Mucosa of descending colon (tissue), 3 donors: ENCODE results near the gene LOXHD1. TPM values are rescaled to one million over a fixed set of nuclear protein-coding genes. Genes with fewer than 3 reads are reported as not detected.
A peak's percentile ranks its signal among the peaks of the same experiment; 100 is the strongest.

ENCODE experiments used
- ATAC-seq: fragments of 200-7000 bp; cut with Tn5 transposase; one replicate; pipeline ENCODE4 v1.9.1; 2020; ENCODE audit warnings: mild to moderate bottlenecking, moderate library complexity
- DNase-seq, 3 donors: peaks; one replicate each; pipeline ENCODE4 v3.0.0-alpha.2; 2020
- H3K36me3 ChIP-seq: fragments of 200-600 bp; one replicate; pipeline ENCODE4 v1.8.0; 2021; ENCODE audit warnings: low read depth, mild to moderate bottlenecking
- H3K4me1 ChIP-seq: fragments of 200-600 bp; one replicate; pipeline ENCODE4 v1.8.0; 2021; ENCODE audit warnings: low read depth, mild to moderate bottlenecking
- H3K4me3 ChIP-seq: fragments of 200-600 bp; one replicate; pipeline ENCODE4 v1.8.0; 2021; ENCODE audit warnings: mild to moderate bottlenecking
- H3K9me3 ChIP-seq: fragments of 200-600 bp; one replicate; pipeline ENCODE4 v1.8.0; 2021; ENCODE audit warnings: mild to moderate bottlenecking
- intact Hi-C, 2 donors: fragments of 100-400 bp; cut with DNase I in 1 of 2; cut with micrococcal nuclease in 1 of 2; formaldehyde crosslinking; loops; one replicate each; pipeline versions ENCODE4 v1.11.0 to v1.11.1; 2022; cut with DNase I, micrococcal nuclease
- total RNA-seq, 3 donors: library from RNA; stranded (reverse); fragmentation: NEBNext Ultra II Directional in 2 of 3; extraction: Animal tissue kit (Norgen Biotek cat#: 25700) in 2 of 3; gene quantifications; one replicate each; pipeline versions ENCODE4 v1.2.1 to v1.2.4, GENCODE V29; 2021 to 2023
- TF ChIP-seq, protein P1 (sequence below): fragments of 200-600 bp; IDR thresholded peaks from one replicate; pipeline ENCODE4 v1.8.0; 2022; ENCODE audit warnings: antibody characterized with exemption, mild to moderate bottlenecking
- donor health status: DM: no; HTN: no; CAD: no; lungs with moderate emphysema.
- donor health status: DM: no; HTN: no; CAD: no.
- donor health status: DM: no; HTN: yes; CAD: no.

The LOXHD1 gene
- total RNA-seq, 3 donors from 2014 or later = 0.06 TPM; not detected in 2

DNA sequence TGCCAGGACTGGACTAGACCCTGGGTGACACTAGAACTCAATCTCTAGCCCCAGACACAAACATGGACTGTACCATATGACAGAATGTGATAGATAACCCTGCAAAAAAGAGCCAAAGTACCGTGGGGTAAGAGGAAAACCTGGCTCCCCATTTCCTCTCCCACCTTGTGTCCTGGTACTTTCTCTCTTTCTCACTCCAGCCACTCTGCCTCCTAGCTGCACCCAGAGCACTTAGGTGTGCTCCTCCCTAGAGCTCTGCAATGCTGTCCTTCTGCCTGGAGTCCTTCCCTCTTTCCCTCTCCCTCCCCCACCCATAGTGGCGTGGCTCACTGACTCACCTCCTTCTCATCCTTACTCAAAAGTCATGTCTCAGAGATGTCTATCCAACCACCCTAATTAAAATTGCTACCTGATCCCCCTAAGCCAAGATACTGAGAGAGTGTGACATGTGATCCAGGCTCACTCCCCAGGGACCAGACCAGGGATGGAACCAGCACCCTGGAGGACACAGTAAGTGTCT is 171.3 kb downstream of the LOXHD1 start:
- ATAC-seq (no peak), DNase-seq (no peak)
- TF ChIP-seq, protein P1, sequence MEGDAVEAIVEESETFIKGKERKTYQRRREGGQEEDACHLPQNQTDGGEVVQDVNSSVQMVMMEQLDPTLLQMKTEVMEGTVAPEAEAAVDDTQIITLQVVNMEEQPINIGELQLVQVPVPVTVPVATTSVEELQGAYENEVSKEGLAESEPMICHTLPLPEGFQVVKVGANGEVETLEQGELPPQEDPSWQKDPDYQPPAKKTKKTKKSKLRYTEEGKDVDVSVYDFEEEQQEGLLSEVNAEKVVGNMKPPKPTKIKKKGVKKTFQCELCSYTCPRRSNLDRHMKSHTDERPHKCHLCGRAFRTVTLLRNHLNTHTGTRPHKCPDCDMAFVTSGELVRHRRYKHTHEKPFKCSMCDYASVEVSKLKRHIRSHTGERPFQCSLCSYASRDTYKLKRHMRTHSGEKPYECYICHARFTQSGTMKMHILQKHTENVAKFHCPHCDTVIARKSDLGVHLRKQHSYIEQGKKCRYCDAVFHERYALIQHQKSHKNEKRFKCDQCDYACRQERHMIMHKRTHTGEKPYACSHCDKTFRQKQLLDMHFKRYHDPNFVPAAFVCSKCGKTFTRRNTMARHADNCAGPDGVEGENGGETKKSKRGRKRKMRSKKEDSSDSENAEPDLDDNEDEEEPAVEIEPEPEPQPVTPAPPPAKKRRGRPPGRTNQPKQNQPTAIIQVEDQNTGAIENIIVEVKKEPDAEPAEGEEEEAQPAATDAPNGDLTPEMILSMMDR = no peak
- Histone ChIP-seq H3K4me1 (no peaks in the 10 kb centered on the region), H3K36me3 (no peaks in the 10 kb centered on the region), H3K4me3 (no peak overlapping the region), H3K9me3 (no peaks in the 10 kb centered on the region)
- intact Hi-C loops = loop anchor here in 1 of 2 donors (10.0 kb wide), 1 partner anchor 211 kb away; no protein-coding TSS in a partner anchor

DNA sequence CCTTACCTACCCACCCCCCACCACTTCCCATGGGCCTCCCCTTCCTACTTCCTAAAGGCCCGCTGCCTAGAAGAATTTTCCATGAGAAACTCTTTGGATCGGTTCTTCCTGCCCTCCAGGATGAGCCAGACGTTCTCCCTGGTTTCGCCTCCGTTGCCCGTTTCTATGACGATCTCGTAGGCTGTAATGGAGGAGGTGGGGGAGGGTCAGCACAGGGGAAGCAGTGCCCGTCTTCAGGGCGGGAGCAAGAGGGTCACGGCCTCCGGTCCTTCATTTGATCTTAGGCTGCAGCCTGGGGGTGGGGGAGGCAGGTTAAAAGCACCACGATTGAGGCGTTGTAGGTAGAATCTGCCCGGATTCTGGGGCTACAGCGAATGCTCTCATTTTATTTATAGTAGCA is 172.0 kb downstream of the LOXHD1 start:
- TF ChIP-seq, protein P1 = no peak
- H3K9me3 ChIP-seq = no peaks in the 10 kb centered on the region
- H3K36me3 ChIP-seq = no peaks in the 10 kb centered on the region
- H3K4me1 ChIP-seq = no peaks in the 10 kb centered on the region
- intact Hi-C loops = loop anchor here in 1 of 2 donors (10.0 kb wide), 1 partner anchor 210 kb away; no protein-coding TSS in a partner anchor
- ATAC-seq = no peak
- no peak for DNase-seq
- no peak overlapping the region for H3K4me3 ChIP-seq

DNA sequence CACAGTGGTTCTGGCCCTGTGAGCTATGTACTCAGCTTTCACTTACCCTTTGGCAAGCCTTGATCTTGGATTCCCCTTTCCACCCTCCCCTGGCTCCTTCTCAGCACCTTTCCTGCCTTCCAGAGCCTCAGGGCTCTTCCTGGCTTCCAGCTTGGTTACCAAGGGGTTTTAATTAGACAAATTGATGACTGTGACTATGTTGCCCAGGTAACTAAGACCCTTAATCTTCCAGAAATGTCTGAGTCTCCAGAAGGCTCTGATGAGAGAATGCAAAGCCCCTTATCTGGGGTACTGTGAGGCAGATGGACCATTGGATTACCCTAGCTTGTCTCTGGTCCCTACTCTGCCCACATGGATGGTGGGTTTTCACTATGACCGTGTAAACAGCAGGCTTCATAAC is 174.2 kb downstream of the LOXHD1 start:
- no peaks in the 10 kb centered on the region for H3K4me1 ChIP-seq
- H3K4me3 ChIP-seq = no peak overlapping the region
- intact Hi-C loops = loop anchor here in 1 of 2 donors (10.0 kb wide), 1 partner anchor 208 kb away; no protein-coding TSS in a partner anchor
- DNase-seq (no peak), ATAC-seq (no peak)
- no peaks in the 10 kb centered on the region for H3K9me3 ChIP-seq
- TF ChIP-seq, protein P1 = no peak
- no peaks in the 10 kb centered on the region for H3K36me3 ChIP-seq

DNA sequence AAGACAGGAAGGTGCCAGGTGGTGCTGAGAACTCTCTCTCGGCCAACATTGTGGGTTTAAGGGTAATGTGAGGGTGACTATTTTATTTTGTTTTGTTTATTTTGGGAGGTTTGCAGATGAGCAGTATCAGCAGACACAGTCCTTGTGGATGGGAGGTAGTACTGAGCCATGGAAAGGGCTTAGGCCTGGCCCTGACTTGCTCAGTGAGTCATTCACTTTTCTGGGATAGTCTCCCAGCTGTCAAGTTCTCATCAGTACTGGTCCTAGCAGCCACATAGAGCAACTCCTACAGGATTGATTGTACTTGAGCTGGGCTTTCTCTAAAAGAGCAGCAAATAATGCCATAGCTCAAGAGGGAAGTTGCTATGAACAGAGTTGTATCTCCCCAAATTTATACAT is 175.2 kb downstream of the LOXHD1 start:
- intact Hi-C loops = loop anchor here in 1 of 2 donors (10.0 kb wide), 1 partner anchor 207 kb away; no protein-coding TSS in a partner anchor
- Histone ChIP-seq H3K4me1 (no peaks in the 10 kb centered on the region), H3K9me3 (no peaks in the 10 kb centered on the region), H3K36me3 (no peaks in the 10 kb centered on the region), H3K4me3 (no peak overlapping the region)
- ATAC-seq = no peak
- no peak for DNase-seq
- TF ChIP-seq, protein P1 = no peak

DNA sequence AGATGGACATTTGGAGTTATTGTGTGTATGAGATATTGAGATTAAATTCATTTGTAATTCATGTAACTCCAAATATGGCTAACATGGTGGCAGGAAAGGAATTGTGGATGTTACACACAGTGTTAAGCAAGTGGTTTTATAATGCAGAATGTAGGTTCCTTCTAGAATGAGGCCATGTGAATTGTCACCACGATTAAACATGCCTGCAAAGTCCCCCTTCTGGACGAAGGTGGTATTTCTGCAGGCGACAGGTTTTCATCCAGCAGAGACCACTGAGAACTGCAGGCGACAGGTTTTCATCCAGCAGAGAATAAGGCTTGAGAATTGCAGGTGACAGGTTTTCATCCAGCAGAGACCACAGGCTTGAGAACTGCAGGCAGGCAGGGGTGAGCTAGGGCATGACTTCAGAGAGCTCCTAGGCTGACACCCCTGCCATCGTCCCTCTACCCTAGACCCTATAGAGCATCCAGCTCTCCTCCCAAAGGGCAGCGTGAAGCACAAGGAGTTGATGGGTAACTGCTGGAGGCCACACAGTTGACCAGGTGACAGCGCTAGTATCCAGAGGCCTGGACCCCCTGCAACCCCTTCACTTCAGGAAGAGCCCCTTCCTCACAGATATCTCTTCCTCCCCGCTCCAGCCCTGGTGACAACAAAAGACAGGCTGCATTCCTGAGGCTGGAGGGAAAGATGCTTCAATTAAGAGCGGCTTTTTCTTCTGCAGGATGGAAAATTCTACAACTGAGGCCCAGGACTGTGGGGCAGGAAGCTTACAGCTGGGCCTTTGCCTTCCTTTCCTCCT is 175.8 kb downstream of the LOXHD1 start:
- Histone ChIP-seq H3K4me1 (no peaks in the 10 kb centered on the region), H3K4me3 (no peak overlapping the region), H3K36me3 (no peaks in the 10 kb centered on the region), H3K9me3 (no peaks in the 10 kb centered on the region)
- intact Hi-C loops = loop anchor here in 1 of 2 donors (10.0 kb wide), 1 partner anchor 206 kb away; no protein-coding TSS in a partner anchor
- TF ChIP-seq, protein P1 = peak; percentile 44
- DNase-seq (peak in 1 of 3 donors; percentile 81), ATAC-seq (peak; percentile 56)
